SK-N-SH (cell line): ENCODE measurements around the gene DUOXA2. TPM values are rescaled to one million over a fixed set of nuclear protein-coding genes. Genes with fewer than 3 reads are reported as not detected.

Source experiments
- CTCF ChIA-PET: fragments of 300-600, 350-600 bp; formaldehyde crosslinking; extraction: SDS; loops from one replicate; lab custom pipeline; 2021; lab: Yijun Ruan, JAX
- POLR2A ChIA-PET: fragments of 350-600 bp; sonication (Branson Sonifier 250); formaldehyde crosslinking; extraction: SDS; loops from one replicate; lab custom pipeline; 2020; ENCODE audit warnings: antibody characterized with exemption, inconsistent platforms; lab: Yijun Ruan, JAX
- DNase-seq: peaks from one replicate; pipeline ENCODE4 v3.0.0; 2012
- H2AFZ ChIP-seq: fragments of 200-600 bp; sonication (generic); 2 replicates; pipeline ENCODE4 v1.8.1; 2016; ENCODE audit warnings: antibody characterized with exemption, mild to moderate bottlenecking, low read depth
- H3F3A ChIP-seq: fragments of 200-600 bp; sonication (generic); replicated peaks from 2 replicates; pipeline ENCODE3; 2016; ENCODE audit warnings: antibody characterized with exemption, mild to moderate bottlenecking; ENCODE audit not compliant: insufficient read depth
- H3K27ac ChIP-seq, 2 experiments: fragments of 200-500 bp in 1 of 2; fragments of 200-600 bp in 1 of 2; sonication (Bioruptor generic) in 1 of 2; sonication (generic), shearing (Covaris generic) in 1 of 2; 2 replicates each; pipeline versions ENCODE4 v1.5.1 to v1.6.1; 2014 to 2016; ENCODE audit warnings: low read depth in 2 of 2, inconsistent platforms in 1 of 2, low read length in 1 of 2, mild to moderate bottlenecking in 1 of 2, mixed read lengths in 1 of 2
- H3K27me3 ChIP-seq: fragments of 200-600 bp; sonication (generic), shearing (Covaris generic); 2 replicates; pipeline ENCODE4 v1.6.1; 2016; ENCODE audit warnings: mixed run types; ENCODE audit not compliant: insufficient read depth
- H3K36me3 ChIP-seq, 2 experiments: fragments of 200-500 bp in 1 of 2; fragments of 200-600 bp in 1 of 2; sonication (Bioruptor generic) in 1 of 2; sonication (generic) in 1 of 2; replicated peaks in 1 of 2; 2 replicates each; pipeline versions ENCODE3 to v1.5.1; 2014 to 2016; ENCODE audit warnings: low read length in 1 of 2, mild to moderate bottlenecking in 1 of 2; ENCODE audit not compliant: insufficient read depth in 2 of 2, control insufficient read depth in 1 of 2
- H3K4me1 ChIP-seq, 2 experiments: fragments of 200-500 bp in 1 of 2; fragments of 200-600 bp in 1 of 2; sonication (Bioruptor generic) in 1 of 2; sonication (generic), shearing (Covaris generic) in 1 of 2; 2 replicates each; pipeline versions ENCODE4 v1.5.1 to v1.6.1; 2014 to 2016; ENCODE audit warnings: low read depth in 1 of 2, low read length in 1 of 2, mixed run types in 1 of 2; ENCODE audit not compliant: insufficient read depth in 2 of 2, control insufficient read depth in 1 of 2
- H3K4me2 ChIP-seq: fragments of 200-600 bp; sonication (generic), shearing (Covaris generic); 2 replicates; pipeline ENCODE4 v1.6.1; 2017; ENCODE audit warnings: mixed run types
- H3K4me3 ChIP-seq, 2 experiments: fragments of 200-500 bp in 1 of 2; fragments of 200-600 bp in 1 of 2; sonication (Bioruptor generic) in 1 of 2; sonication (generic), shearing (Covaris generic) in 1 of 2; 2 replicates each; pipeline versions ENCODE4 v1.5.1 to v1.8.1; 2014 to 2016; ENCODE audit warnings: low read depth in 2 of 2, inconsistent platforms in 1 of 2, low read length in 1 of 2, mild to moderate bottlenecking in 1 of 2, mixed read lengths in 1 of 2, moderate library complexity in 1 of 2
- H3K79me2 ChIP-seq: fragments of 200-600 bp; sonication (generic); 2 replicates; pipeline ENCODE4 v1.8.1; 2017; ENCODE audit warnings: mild to moderate bottlenecking; ENCODE audit not compliant: insufficient read depth
- H3K9ac ChIP-seq: fragments of 200-600 bp; sonication (generic); 2 replicates; pipeline ENCODE4 v1.6.1; 2017; ENCODE audit warnings: mixed run types
- H3K9me2 ChIP-seq: fragments of 200-600 bp; sonication (generic); 2 replicates; pipeline ENCODE4 v1.6.1; 2017; ENCODE audit warnings: mixed run types
- H3K9me3 ChIP-seq: fragments of 200-600 bp; sonication (generic); 2 replicates; pipeline ENCODE4 v1.6.1; 2017; ENCODE audit warnings: mixed run types, mild to moderate bottlenecking, moderate library complexity
- H4K20me1 ChIP-seq: fragments of 200-600 bp; sonication (generic); 2 replicates; pipeline ENCODE4 v1.6.1; 2017; ENCODE audit warnings: mild to moderate bottlenecking, mixed run types; ENCODE audit not compliant: insufficient read depth
- CHD2 ChIP-seq: fragments of 150-350 bp; IDR thresholded peaks from 2 replicates; pipeline ENCODE4 v1.6.1; 2018; ENCODE audit warnings: low read length; ENCODE audit not compliant: partially characterized antibody
- CTCF ChIP-seq: fragments of 200-600 bp; sonication (generic); IDR thresholded peaks from 2 replicates; pipeline ENCODE4 v1.6.1; 2017; ENCODE audit warnings: antibody characterized with exemption, mild to moderate bottlenecking, moderate library complexity
- ELF1 ChIP-seq: IDR thresholded peaks from 2 replicates; pipeline ENCODE4 v1.4.0; 2012
- EP300 ChIP-seq, 2 experiments: IDR thresholded peaks; 2 replicates each; pipeline versions ENCODE4 v1.4.0 to v1.6.1; 2012; ENCODE audit warnings: borderline replicate concordance in 1 of 2, low read depth in 1 of 2, low read length in 1 of 2
- EZH2phosphoT487 ChIP-seq: fragments of 200-600 bp; sonication (generic); IDR thresholded peaks from 2 replicates; pipeline ENCODE4 v1.6.1; 2017; ENCODE audit warnings: low read depth, mixed run types, mild to moderate bottlenecking, antibody characterized with exemption, moderate library complexity, borderline replicate concordance
- FOSL2 ChIP-seq: IDR thresholded peaks from 2 replicates; pipeline ENCODE4 v1.4.0; 2012; ENCODE audit warnings: low read depth, mild to moderate bottlenecking, moderate library complexity, borderline replicate concordance
- FOXJ3 ChIP-seq: sonication (generic); formaldehyde crosslinking; IDR thresholded peaks from 2 replicates; pipeline ENCODE4 v1.5.1; 2020; ENCODE audit warnings: mild to moderate bottlenecking, missing genetic modification reagents
- FOXM1 ChIP-seq: IDR thresholded peaks from 2 replicates; pipeline ENCODE4 v1.4.0; 2012; ENCODE audit warnings: low read depth, mild to moderate bottlenecking
- GABPA ChIP-seq: IDR thresholded peaks from 2 replicates; pipeline ENCODE4 v1.4.0; 2012; ENCODE audit warnings: low read depth, mild to moderate bottlenecking
- GATA2 ChIP-seq: sonication (generic); formaldehyde crosslinking; IDR thresholded peaks from 2 replicates; pipeline ENCODE4 v1.5.0; 2020; ENCODE audit warnings: mild to moderate bottlenecking, missing genetic modification reagents
- IRF3 ChIP-seq: fragments of 150-350 bp; IDR thresholded peaks from 2 replicates; pipeline ENCODE4 v1.6.1; 2016; ENCODE audit warnings: mild to moderate bottlenecking, low read depth, low read length
- MAX ChIP-seq: IDR thresholded peaks from 2 replicates; pipeline ENCODE4 v1.4.0; 2012; ENCODE audit warnings: low read depth
- MEF2A ChIP-seq: IDR thresholded peaks from 2 replicates; pipeline ENCODE4 v1.4.0; 2012; ENCODE audit warnings: low read depth, borderline replicate concordance
- NFIC ChIP-seq: IDR thresholded peaks from 2 replicates; pipeline ENCODE4 v1.4.0; 2012; ENCODE audit warnings: borderline replicate concordance
- NRF1 ChIP-seq: IDR thresholded peaks from 2 replicates; pipeline ENCODE4 v1.6.1; 2012; ENCODE audit warnings: low read depth, mild to moderate bottlenecking, low read length
- POLR2AphosphoS5 ChIP-seq: IDR thresholded peaks from 2 replicates; pipeline ENCODE4 v1.6.1; 2012; ENCODE audit warnings: low read depth, low read length
- SIN3A ChIP-seq: IDR thresholded peaks from 2 replicates; pipeline ENCODE4 v1.6.1; 2012; ENCODE audit warnings: low read depth, mild to moderate bottlenecking, low read length, moderate library complexity, borderline replicate concordance
- TAF1 ChIP-seq: IDR thresholded peaks from 2 replicates; pipeline ENCODE4 v1.6.1; 2012; ENCODE audit warnings: low read depth, mild to moderate bottlenecking, low read length, moderate library complexity, borderline replicate concordance
- TCF12 ChIP-seq: IDR thresholded peaks from 2 replicates; pipeline ENCODE4 v1.4.0; 2012
- YY1 ChIP-seq: IDR thresholded peaks from 2 replicates; pipeline ENCODE4 v1.4.0; 2012; ENCODE audit warnings: low read depth, mild to moderate bottlenecking
- WGBS: methylation state at CpG from one replicate; pipeline ENCODE4 v1.1.6; 2017; ENCODE audit warnings: low lambda C conversion rate; 5-methylcytosine and 5-hydroxymethylcytosine counted together
- polyA plus RNA-seq, 3 experiments: library from polyadenylated mRNA; depleted of rRNA; stranded (reverse); fragments of >200 nt; gene quantifications; 2 replicates each; pipeline ENCODE4 v1.2.3, GENCODE V29; 2012

DUOXA2 gene
- polyA plus RNA-seq, 1 of the 3 experiments (the other 2 are of a cell fraction), result not detected

- TF ChIP-seq CHD2 (no peak), EZH2phosphoT487 (no peak), IRF3 (no peak), FOXM1 (no peak), ELF1 (no peak)
Observed at GRCh38 chr15:45131510-45131909, 17.4 kb downstream of the DUOXA2 start (continued).

- ChIA-PET POLR2A (interaction anchor here (1.1 kb wide), 1 partner anchor 11 kb away, joined by 3 read pairs; no protein-coding TSS in a partner anchor), CTCF (interaction anchor here (0.8 to 6.0 kb wide), 6 partner anchors 12 to 326 kb away, joined by 3 to 52 read pairs (median 3); no protein-coding TSS in a partner anchor)
- Histone ChIP-seq H3K4me2 (no peak overlapping the region), H3K4me1 (peaks cover 0 to 19% of the 10 kb centered on the region in 2 experiments; a peak in 1 of 4 replicates), H3K27me3 (no peaks in the 10 kb centered on the region; the same call in 1 of the 2 replicates), H3K9me2 (no peaks in the 10 kb centered on the region), H3K27ac (no peak overlapping the region), H3K9me3 (no peaks in the 10 kb centered on the region), H3K36me3 (no peaks in the 10 kb centered on the region), H4K20me1 (no peaks in the 10 kb centered on the region), H3K79me2 (no peaks in the 10 kb centered on the region), H2AFZ (no peak overlapping the region), H3F3A (no peaks in the 10 kb centered on the region), H3K4me3 (no peak overlapping the region), H3K9ac (no peak overlapping the region)
- TF ChIP-seq GATA2 (CRISPR knock-in tag) (peak; percentile 18; the same call in 1 of the 2 replicates), NFIC (no peak)
- peak; percentile 55 for DNase-seq
- 73% methylated on average over 1 of the region's 3 CpGs for WGBS
Observed at GRCh38 chr15:45132844-45133560, 18.9 kb downstream of the DUOXA2 start.

- H3K27me3 ChIP-seq, result no peaks in the 10 kb centered on the region; the same call in 1 of the 2 replicates
- H3K27ac ChIP-seq, result no peak overlapping the region
- no peaks in the 10 kb centered on the region for H4K20me1 ChIP-seq
- ChIA-PET CTCF (interaction anchor here (0.8 to 6.0 kb wide), 4 partner anchors 13 to 325 kb away, joined by 3 to 52 read pairs (median 3); no protein-coding TSS in a partner anchor), POLR2A (interaction anchor here (1.1 kb wide), 1 partner anchor 10 kb away, joined by 3 read pairs; no protein-coding TSS in a partner anchor)
- H3K9me3 ChIP-seq, result no peaks in the 10 kb centered on the region
- no peak overlapping the region for H3K4me3 ChIP-seq
- peaks cover 0 to 19% of the 10 kb centered on the region in 2 experiments; a peak in 1 of 4 replicates for H3K4me1 ChIP-seq
- peak; percentile 83 for DNase-seq
- TF ChIP-seq FOXJ3 (CRISPR knock-in tag), result no peak
- TF ChIP-seq EP300 (IDR thresholded peaks at IDR 0.05; ENCODE audit: borderline replicate concordance in 1 of 2, low read depth in 1 of 2, low read length in 1 of 2), result no peak
- TF ChIP-seq TCF12, result no peak
- no peak for TF ChIP-seq MEF2A
- no peak for TF ChIP-seq MAX
- TF ChIP-seq FOSL2, result no peak
- no peak for TF ChIP-seq POLR2AphosphoS5
- no peak for TF ChIP-seq YY1
- no peak for TF ChIP-seq GABPA
- no peak for TF ChIP-seq CTCF
- TF ChIP-seq SIN3A, result no peak
- no peak for TF ChIP-seq NRF1
- no peak for TF ChIP-seq TAF1
- no peak for TF ChIP-seq ELF1
- no peak overlapping the region for H3K9ac ChIP-seq
- 70% methylated on average over 5 of the region's 5 CpGs for WGBS
- no peaks in the 10 kb centered on the region for H3F3A ChIP-seq
- H3K4me2 ChIP-seq, result no peak overlapping the region
- no peaks in the 10 kb centered on the region for H3K9me2 ChIP-seq
- no peaks in the 10 kb centered on the region for H3K36me3 ChIP-seq
- H3K79me2 ChIP-seq, result no peaks in the 10 kb centered on the region
- H2AFZ ChIP-seq, result no peak overlapping the region
Observed at GRCh38 chr15:45133561-45133920, 19.4 kb downstream of the DUOXA2 start.
